ENCODE results near the gene FRMD4B.

DNA sequence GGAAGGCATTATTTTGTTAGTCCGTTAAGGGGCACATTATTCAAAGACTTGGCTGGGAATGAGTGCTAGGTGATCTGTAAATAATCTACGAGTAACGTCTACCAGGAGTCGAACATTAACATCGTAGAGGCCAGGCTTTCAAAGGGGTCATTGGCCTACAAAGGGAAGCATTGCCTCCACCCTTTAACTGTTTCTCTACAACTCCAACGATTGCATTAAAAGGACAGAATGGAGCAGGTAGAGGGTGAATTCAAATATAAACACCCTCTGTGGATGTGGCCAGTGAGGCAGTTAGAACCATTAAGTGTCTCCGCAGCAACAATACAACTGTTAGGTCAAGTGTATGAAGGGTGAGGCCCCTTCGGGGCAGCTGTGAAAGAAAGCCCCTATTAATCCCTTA is 137.5 kb downstream of the FRMD4B start:
- TF ChIP-seq, protein P1, sequence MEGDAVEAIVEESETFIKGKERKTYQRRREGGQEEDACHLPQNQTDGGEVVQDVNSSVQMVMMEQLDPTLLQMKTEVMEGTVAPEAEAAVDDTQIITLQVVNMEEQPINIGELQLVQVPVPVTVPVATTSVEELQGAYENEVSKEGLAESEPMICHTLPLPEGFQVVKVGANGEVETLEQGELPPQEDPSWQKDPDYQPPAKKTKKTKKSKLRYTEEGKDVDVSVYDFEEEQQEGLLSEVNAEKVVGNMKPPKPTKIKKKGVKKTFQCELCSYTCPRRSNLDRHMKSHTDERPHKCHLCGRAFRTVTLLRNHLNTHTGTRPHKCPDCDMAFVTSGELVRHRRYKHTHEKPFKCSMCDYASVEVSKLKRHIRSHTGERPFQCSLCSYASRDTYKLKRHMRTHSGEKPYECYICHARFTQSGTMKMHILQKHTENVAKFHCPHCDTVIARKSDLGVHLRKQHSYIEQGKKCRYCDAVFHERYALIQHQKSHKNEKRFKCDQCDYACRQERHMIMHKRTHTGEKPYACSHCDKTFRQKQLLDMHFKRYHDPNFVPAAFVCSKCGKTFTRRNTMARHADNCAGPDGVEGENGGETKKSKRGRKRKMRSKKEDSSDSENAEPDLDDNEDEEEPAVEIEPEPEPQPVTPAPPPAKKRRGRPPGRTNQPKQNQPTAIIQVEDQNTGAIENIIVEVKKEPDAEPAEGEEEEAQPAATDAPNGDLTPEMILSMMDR (conservative IDR thresholded peaks at IDR 0.05; ENCODE audit: low read length), result no peak
- TF ChIP-seq EZH2phosphoT487 (IDR thresholded peaks at IDR 0.05; ENCODE audit: borderline replicate concordance), result no peak

All from Loucy (cell line).